OCI-M2 (cell line): ENCODE measurements around the gene TUBGCP2.

Experiments used
- DNase-seq: peaks from one replicate; lab custom pipeline; 2025; ENCODE audit not compliant: unreplicated experiment; lab: John Stamatoyannopoulos, UW

TUBGCP2 gene

GRCh38 chr10:133280391-133281059 lies 28.1 kb downstream of the TUBGCP2 start:
- DNase-seq: no peak

DNA sequence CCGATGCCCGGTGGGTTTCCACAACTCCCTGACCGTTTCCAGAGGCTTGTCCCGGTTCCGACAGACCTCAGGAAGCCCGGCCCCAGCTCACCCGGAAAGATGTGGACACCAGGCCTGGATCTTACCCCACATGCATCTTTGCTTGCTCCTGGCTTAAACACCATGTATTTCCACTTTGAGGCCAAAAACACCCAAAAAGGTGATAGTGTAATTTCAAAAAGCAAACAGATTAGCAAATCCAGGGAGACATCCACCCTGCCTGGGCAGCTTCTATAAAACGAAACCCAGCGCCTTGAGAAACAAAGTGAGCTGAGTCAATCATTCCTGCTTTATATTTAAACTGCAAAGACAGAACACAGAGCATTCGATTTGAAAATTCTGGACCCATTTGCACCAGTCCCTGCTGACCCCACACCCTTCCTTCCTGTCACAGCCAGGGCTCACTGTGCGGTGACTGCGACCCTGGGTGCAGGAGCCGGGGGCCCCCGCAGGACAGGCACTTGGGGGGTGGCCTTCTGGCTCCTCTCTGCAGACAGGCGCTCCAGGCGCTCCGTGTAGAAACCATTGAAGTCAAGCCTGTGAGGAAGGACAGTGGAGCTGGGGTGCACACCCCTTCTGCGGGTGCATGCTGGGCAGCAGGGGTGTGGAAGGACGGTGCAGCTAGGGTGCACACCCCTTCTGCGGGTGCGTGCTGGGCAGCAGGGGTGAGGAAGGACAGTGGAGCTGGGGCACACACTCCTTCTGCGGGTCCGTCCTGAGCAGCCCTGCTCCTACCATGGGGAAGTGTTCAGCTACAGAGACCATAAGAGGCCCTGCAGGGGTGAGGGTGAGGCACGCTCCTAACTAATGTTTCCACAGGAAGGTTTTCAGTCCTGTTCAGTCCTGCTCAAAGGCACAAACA lies 29.1 kb downstream of the TUBGCP2 start:
- no peak for DNase-seq

DNA sequence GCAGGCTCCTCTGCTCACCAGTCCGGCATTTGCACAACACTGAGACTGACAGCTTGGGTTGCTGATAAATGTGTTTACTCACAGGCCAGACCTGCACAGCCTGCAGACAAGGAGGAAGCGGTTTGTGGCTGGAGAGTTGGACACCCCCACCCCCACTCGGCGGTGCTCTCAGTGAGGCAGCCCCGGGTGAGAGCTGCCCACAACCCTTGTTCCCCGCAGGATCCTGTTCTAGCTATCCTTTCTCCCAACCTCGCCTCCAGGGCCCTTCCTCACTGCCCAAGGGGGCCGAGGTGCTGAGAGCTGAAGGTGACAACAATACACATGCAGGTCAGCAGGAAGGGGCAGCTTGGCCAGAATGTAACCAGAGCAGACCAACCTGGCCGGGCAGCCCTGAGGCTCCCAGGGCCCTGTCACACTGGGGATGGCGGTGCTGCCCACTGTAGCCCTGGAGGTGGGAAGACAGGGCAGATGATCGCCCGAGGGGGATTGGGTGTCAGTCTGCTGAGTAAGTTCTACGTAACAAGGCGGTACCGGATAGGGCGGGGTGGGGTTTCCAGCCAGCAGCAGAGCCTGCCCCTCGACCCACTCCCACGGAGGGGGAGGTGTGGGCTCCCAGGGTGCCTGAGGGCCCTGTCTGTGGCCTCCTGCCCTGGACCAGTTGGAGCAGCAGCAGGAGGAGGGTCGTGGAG lies 30.0 kb downstream of the TUBGCP2 start:
- DNase-seq: peak; percentile 50

DNA sequence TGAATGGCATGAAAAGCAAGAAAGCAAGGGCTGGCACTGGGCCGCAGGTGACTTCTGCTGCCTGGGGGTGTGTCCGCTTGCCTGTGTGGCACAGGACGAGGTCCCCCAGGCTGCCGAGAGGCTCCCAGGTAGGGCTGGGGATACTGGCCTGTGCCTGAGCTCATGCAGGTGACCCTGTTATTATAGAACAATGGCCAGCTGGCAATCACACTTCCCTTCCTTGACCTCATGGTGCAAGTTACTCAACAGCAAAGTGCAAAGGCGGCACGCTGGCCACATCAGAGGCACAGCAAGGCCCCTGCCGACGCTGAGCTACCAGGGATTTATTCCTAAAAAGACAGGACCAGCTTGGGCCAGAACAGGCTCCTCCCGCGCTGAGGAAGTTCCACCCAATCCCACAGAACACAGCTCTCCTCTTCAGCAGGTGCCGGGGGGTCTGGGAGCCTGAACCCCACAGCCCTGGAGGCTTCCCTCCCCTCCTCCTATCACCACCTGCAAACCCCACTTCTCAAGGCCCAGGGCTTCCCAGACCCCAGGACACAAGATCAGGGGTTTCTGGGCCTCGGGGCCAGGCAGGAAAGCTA lies 30.6 kb downstream of the TUBGCP2 start:
- DNase-seq: no peak

DNA sequence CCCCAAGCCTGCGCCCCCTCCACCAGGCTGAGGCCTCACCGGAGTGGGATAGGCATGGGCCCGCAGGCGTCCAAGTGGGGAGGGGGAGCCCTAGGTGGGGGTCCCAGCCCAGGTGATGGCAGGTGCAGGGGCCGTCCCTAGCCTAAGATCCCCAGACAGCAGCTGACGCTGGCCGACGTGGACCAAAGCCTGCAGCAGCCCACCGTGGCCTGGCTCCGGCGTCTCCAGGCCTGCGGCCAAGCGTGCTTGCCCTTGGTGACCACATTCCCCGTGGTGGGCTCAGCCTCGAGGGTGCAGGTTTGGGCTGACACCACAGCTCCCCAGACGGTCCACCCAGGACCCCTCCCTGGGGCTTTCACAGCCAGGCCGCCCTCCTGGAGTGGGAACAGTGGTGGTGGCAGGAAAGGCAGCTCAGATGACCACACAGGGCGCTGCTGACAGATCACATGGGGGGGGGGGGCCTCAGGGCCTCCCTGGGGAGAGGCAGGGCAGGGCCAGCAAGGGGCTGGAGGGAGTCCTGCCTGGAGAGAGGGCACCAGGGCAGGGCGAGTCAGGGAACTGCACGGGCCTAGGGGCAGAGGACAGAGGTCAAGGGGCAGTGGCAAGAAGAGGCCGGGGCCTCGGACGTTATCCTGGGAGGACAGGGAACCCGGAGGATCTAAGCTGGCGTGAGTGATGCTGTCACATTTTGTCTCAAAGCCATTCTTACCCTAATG lies 31.2 kb downstream of the TUBGCP2 start:
- DNase-seq: no peak

DNA sequence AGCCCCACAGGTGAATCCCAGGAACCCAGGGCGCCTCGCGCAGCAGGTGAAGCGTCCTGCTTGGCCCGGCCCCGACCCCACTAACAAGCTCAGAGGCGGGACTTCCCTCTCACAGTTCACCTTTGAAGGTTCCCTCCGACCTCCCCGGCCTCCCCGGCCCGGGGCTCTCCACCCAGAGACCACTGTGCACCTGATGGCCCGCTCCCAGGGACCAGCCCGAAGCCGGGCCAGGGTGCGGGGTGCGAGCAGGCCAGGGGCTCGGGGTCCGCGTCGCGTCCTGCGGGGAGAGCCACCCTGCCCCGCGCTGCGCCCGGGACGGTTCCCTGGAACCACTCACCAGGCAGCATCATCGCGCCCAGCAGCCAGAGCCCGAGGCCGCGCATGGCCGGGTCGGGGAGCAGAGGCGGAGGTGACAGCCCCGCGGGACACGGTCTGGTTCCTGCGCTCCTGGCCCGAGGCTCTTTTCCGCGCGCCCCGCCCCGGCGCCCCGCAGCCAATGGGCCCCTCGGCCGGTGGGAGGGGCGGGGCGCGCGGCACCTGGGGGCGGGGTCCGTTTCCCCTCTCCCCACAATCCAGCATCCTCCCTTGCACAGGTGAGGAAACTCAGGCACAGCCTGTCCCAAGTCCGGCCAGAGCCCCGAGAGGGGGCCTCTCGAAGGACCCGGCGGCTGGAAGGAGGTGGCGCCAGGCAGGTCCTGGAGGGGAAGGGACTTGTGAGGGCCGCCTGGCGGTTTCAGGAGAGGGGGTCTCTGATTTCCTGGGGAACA lies 32.1 kb downstream of the TUBGCP2 start, which contains the start of gene ADAM8:
TSS of gene ADAM8 (minus strand) at position 434 of the 767 bp plus-strand sequence. CDS start at position 383, 51 bp downstream.
- no peak for DNase-seq

GRCh38 chr10:133276100-133276434 lies 32.6 kb downstream of the TUBGCP2 start:
- no peak for DNase-seq

- DNase-seq: no peak
These were observed 33.0 kb downstream of the TUBGCP2 start for GRCh38 chr10:133275684-133276092.

GRCh38 chr10:133274751-133275683 lies 33.7 kb downstream of the TUBGCP2 start:
- DNase-seq: no peak

DNA sequence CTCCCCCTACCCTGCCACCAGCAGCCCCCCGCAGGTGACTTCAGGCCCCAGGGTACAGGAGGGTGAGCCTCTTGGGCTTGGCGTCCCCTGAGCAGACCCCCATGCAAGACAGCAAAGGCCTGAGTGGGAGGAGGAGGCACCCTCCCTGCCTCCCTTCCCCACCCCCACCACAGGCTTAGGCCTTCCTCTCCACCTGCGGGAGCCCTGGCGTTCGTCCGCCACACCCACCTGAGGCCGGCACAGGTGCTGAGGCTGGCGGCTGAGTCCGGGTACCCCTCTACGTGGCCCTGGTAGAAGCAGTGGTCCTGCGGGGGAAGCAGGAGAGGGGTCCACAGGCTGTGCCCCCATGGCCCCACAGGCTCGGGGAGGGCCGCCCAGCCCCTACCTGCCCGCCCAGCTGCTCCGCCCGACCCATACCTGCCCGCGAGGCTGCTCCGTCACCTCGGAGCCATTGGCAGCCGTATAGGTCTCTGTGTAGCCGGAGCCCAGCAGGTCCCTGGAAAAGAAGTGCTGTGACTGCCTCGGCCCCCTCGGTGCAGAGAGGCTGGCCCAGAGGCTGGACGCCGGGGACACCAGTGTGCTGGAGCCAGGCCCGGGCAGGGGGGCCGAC lies 35.0 kb downstream of the TUBGCP2 start:
- DNase-seq: no peak

DNA sequence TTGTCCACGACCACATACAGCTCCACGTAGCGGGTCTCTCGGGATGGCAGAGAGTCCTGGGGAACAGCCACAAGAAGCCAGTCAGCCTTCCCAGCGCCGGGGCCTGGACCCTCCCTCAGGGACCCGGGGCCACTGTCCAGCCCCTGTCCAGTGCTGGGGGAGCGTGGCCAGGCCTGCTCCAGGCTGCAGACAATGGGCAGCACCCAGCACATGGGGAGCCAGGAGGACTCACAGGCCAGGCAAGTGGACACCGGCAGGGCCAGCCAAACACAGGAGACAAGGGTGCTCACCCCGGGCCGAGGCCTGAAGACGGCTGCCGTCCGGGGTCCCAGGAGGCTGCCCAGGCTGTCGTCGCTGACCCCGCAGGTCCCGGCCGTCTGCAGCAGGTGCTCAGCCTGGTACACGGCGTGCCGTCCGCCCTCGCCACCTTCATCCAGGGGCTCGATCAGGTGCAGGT lies 35.7 kb downstream of the TUBGCP2 start:
- no peak for DNase-seq

DNA sequence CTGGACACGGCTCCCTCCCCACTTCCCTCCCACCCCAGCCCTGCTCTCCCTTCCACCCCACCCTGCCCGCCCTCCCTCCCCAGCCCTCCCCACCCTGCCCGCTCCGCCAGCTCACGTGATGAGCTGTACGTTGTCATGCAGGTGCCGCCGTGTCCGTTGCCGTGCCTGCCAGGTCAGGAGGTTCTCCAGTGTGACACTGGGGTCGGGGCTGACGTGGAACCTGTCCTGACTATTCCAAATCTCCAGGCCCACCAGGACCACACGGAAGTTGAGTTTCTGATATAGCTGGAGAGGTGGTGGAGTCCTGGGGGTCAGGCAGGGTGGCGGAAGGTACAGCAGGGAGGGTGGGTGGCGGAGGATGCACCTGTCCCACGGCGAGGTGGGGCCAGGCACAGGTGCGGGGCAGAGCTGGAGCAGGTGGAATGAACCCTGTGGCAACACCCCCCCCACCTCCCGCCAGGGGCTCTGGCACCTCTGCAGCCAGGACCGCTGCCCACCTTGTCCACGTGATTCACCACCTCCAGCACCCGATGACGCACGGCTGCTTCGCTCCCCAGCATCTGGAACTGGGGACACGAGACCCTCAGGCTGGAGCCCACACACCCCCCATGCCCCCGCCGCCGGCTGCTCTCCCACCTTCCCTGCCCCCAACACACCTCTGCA lies 36.2 kb downstream of the TUBGCP2 start:
- no peak for DNase-seq

DNA sequence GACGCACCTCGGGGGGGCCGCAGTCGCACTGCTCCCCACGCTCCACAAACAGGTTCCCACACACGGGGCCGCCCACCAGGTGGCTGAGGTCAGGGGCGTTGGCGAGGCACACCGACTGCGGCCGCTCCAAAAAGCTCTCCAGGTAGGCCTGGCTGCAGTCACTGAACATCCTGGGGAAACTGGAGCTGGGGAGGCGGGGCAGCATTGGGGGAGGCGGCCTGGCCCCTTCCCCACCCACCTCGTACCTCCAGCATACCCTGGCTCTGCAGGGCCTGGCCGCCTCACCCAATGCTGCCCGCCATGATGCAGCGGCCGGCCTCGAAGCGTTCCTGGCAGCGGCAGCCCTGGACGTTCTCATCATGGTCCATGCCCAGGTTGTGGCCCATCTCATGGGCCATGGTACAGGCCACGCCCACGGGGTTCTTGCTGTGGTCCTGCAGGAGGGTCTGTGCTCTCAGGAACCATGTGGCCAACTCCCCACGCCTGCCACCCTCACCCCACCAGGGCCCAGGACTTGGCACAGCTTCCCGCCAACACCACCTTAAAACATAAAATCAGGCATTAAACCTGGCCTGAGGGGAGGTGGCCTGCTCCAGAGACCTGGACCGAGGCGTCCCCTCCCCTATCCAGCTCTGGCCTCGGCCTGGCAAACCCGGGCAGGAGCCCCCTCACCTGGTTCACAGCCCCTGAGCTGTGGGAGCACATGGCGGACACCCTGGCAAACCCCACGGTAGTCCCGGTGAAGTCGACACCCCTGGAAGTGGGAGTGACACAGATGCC lies 37.0 kb downstream of the TUBGCP2 start:
- no peak for DNase-seq

DNA sequence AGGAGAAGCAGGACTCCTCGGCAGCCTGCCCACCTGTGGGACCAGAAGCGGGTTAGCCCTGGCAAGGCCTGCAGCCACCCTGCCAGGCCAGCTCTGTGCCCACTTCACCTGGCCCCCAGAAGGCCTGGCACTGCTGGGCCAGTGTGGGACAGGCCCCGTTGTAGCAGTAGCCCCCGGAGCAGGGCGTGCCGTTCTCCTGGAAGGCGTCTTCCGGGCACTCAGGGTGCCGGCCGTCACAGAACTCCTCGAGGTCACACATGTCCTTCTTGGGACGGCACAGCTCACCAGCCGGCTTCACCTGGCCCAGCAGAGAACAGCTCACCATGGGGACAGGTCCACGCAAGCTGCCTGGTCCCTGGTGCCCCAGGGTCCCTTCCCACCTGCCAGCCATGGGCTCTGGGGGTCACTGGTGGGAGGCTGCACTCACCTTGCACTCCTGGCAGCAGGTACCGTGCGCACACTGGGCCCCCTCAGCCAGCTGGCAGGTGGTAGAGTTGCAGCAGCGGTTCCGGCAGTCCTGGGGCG lies 37.8 kb downstream of the TUBGCP2 start:
- DNase-seq: no peak

GRCh38 chr10:133270204-133270603 lies 38.5 kb downstream of the TUBGCP2 start:
- no peak for DNase-seq

GRCh38 chr10:133269367-133269766 lies 39.3 kb downstream of the TUBGCP2 start:
- no peak for DNase-seq

- DNase-seq: no peak
These were observed 40.1 kb downstream of the TUBGCP2 start for GRCh38 chr10:133268532-133268931.
